Brain microvascular endothelial cell (primary cell): ENCODE data around the gene CDK5R2.

Experiments used
- DNase-seq: peaks from one replicate; pipeline ENCODE4 v3.0.0-alpha.2; 2020
- H3K27ac ChIP-seq: fragments of 250-450 bp; sonication (Bioruptor Pico); 2 replicates; pipeline ENCODE4 v1.5.1; 2020; ENCODE audit warnings: mild to moderate bottlenecking, moderate library complexity
- H3K27me3 ChIP-seq: fragments of 250-450 bp; sonication (Bioruptor Pico); replicated peaks from 2 replicates; pipeline ENCODE4 v1.5.1; 2020; ENCODE audit warnings: mild to moderate bottlenecking
- H3K36me3 ChIP-seq: fragments of 250-450 bp; sonication (Bioruptor Pico); replicated peaks from 2 replicates; pipeline ENCODE4 v1.5.1; 2020; ENCODE audit warnings: mild to moderate bottlenecking
- H3K4me3 ChIP-seq: 2 replicates; pipeline ENCODE4 v1.5.1; 2011; ENCODE audit warnings: low read depth, mild to moderate bottlenecking, control low read depth, low read length, moderate library complexity
- in situ Hi-C: cut with HindIII; loops from 2 replicates; pipeline ENCODE4 v1.10.0; 2017; ENCODE audit warnings: low sequenced_read_pairs, low pct_ligation_motif_present
- TF ChIP-seq, protein P1 (sequence below): IDR thresholded peaks from 2 replicates; pipeline ENCODE4 v1.5.1; 2011; ENCODE audit warnings: low read depth, mild to moderate bottlenecking, moderate library complexity, low read length, control low read depth, inconsistent platforms; ENCODE audit errors: missing control alignments

CDK5R2 gene

DNA sequence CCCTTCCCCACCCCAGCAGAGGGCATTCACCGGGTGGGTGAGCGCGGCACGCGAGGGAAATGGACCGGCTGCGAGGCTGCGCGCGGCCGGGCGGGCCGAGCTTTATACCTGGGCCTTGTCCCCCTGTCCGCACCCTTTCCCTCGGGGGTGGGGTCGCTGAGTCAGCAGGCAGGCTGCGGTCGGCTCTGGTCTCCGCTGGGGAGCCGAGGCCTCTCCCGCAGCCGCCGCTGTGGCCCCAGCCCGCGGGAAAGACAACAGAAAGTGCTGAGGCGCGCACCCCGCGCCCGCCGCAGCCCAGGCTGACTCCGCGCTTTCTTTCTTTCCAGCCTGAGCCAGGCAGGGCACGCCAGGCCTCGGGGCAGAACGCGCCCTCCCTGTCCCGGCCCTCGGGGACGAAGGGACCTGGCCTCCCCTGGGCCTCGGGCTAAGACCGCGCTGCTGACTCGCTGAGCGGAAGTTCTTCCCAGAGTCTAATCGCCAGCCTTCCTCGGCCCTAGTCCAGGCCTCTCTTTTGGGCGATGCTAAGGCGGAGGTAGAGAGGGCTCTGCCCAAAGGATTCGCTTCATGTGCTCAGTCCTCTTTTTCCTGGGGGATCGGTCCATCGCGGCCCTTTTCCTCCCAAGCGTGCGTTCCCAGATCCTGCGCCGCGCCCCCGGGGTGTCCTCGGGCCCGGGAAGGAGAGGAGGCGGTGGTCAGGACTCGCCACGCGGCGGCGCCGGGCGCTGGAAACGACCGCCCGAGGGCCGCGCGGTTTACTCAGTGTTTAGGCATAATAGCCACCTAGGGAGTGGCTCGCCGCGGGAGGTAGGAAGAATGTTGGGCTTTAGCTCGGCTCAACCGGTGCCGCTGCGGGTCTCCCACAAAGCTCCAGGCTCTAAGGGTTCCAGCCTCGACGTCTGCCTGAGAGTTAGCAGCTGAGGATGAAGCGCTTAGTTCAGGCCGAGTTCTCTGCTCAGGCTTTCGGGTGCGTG lies 34.2 kb downstream of the CDK5R2 start, which contains the start of gene CRYBA2:
Gene CRYBA2 (minus strand): TSS at position 78 of the 971 bp plus-strand sequence. CDS start 246 bp downstream, outside the sequence.
- in situ Hi-C loops = no loop called here
- TF ChIP-seq, protein P1, sequence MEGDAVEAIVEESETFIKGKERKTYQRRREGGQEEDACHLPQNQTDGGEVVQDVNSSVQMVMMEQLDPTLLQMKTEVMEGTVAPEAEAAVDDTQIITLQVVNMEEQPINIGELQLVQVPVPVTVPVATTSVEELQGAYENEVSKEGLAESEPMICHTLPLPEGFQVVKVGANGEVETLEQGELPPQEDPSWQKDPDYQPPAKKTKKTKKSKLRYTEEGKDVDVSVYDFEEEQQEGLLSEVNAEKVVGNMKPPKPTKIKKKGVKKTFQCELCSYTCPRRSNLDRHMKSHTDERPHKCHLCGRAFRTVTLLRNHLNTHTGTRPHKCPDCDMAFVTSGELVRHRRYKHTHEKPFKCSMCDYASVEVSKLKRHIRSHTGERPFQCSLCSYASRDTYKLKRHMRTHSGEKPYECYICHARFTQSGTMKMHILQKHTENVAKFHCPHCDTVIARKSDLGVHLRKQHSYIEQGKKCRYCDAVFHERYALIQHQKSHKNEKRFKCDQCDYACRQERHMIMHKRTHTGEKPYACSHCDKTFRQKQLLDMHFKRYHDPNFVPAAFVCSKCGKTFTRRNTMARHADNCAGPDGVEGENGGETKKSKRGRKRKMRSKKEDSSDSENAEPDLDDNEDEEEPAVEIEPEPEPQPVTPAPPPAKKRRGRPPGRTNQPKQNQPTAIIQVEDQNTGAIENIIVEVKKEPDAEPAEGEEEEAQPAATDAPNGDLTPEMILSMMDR = peak; percentile 12

GRCh38 chr2:218995561-218995960 lies 36.1 kb downstream of the CDK5R2 start:
- no peak overlapping the region for H3K4me3 ChIP-seq
- TF ChIP-seq, protein P1 = no peak
- no peak for DNase-seq
- peaks cover 88% of the 10 kb centered on the region for H3K27me3 ChIP-seq
- in situ Hi-C loops = no loop called here
- no peaks in the 10 kb centered on the region for H3K36me3 ChIP-seq
- H3K27ac ChIP-seq = no peak overlapping the region

More for the DNA sequence above, 34.2 kb downstream of the CDK5R2 start, which contains the start of gene CRYBA2:
- Histone ChIP-seq H3K27ac (no peak within 1 kb of the TSS), H3K27me3 (peaks cover 85% of the 10 kb centered on the region), H3K4me3 (peak within 1 kb of the TSS; percentile 27), H3K36me3 (no peaks in the 10 kb centered on the region)
- DNase-seq = no peak

DNA sequence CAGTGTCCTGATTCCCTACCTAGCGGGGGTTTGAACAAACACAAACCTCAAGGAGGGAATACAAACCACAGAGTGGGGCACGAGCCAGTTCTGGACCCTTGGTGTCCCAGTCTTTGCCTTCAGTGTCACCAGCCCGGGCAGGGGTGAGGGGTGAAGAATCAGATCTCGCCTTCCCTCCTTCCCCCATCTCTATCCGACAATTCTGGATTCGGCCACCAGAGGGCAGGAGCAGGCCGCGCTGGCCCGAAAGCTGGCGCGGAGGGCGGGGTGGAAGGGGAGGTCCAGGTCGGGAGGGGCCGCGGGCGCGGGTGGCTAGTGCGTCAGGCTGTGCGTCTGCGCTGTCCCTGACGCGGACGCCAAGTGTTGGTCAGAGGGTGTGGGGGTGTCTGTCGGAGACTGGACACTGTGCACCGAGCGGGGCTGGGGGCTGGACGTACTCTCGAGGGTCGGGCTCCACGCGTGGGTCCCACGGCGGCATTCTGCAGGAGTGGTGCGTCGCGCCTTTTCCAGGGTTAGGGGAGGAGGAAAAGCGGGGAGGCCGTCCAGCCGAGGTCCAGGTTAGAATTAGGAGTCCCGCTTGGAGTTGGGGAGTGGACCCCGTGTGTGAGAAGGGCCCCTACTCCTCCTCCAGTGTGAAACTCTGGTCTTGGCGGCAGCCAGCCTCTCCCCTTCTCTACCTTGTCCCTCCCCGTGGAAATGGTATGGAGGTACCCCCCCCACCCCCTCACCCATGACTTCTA lies 36.7 kb downstream of the CDK5R2 start:
- DNase-seq = peak; percentile 68
- H3K4me3 ChIP-seq = peak overlapping the region; percentile 39
- TF ChIP-seq, protein P1 = peak; percentile 83
- H3K36me3 ChIP-seq = no peaks in the 10 kb centered on the region
- H3K27ac ChIP-seq = no peak overlapping the region
- H3K27me3 ChIP-seq = peaks cover 88% of the 10 kb centered on the region
- in situ Hi-C loops = no loop called here

GRCh38 chr2:218996937-218997336 lies 37.5 kb downstream of the CDK5R2 start:
- H3K36me3 ChIP-seq = no peaks in the 10 kb centered on the region
- H3K4me3 ChIP-seq = no peak overlapping the region
- peaks cover 88% of the 10 kb centered on the region for H3K27me3 ChIP-seq
- no peak overlapping the region for H3K27ac ChIP-seq
- TF ChIP-seq, protein P1 = no peak
- in situ Hi-C loops = no loop called here
- no peak for DNase-seq

- in situ Hi-C loops = no loop called here
- Histone ChIP-seq H3K27ac (no peak overlapping the region), H3K36me3 (no peaks in the 10 kb centered on the region), H3K27me3 (peaks cover 88% of the 10 kb centered on the region), H3K4me3 (no peak overlapping the region)
- DNase-seq = no peak
- TF ChIP-seq, protein P1 = no peak
These were observed 38.3 kb downstream of the CDK5R2 start for GRCh38 chr2:218997731-218998130.
